Esophagus muscularis mucosa (tissue), 4 donors: ENCODE data around the gene DGLUCY. TPM values are rescaled to one million over a fixed set of nuclear protein-coding genes. Genes with fewer than 3 reads are reported as not detected.
A peak's percentile ranks its signal among the peaks of the same experiment; 100 is the strongest.

Experiments
- DNase-seq: peaks from one replicate; pipeline ENCODE4 v3.0.0-alpha.2; 2017; ENCODE audit errors: extremely low spot score
- H3K27ac ChIP-seq, 4 donors: fragments of 200-600 bp; sonication (generic); replicated peaks in 1 of 4; 1 replicate in 3 of 4; 2 replicates in 1 of 4; pipeline ENCODE4 v1.5.1; 2016 to 2019; ENCODE audit warnings: mild to moderate bottlenecking in 1 of 4
- H3K27me3 ChIP-seq, 4 donors: fragments of 200-600 bp; sonication (generic); one replicate each; pipeline versions ENCODE4 v1.5.1 to v1.6.0; 2016 to 2019
- H3K36me3 ChIP-seq, 4 donors: fragments of 200-600 bp; sonication (generic); one replicate each; pipeline ENCODE4 v1.5.1; 2016 to 2019
- H3K4me1 ChIP-seq, 4 donors: fragments of 200-600 bp; sonication (generic); one replicate each; pipeline ENCODE4 v1.5.1; 2016 to 2019
- H3K4me3 ChIP-seq, 4 donors: fragments of 200-600 bp; sonication (generic); 1 replicate in 2 of 4; 2 replicates in 2 of 4; pipeline ENCODE4 v1.5.1; 2016 to 2019; ENCODE audit warnings: mild to moderate bottlenecking in 4 of 4, moderate library complexity in 1 of 4
- H3K9me3 ChIP-seq, 4 donors: fragments of 200-600 bp; sonication (generic); 1 replicate in 3 of 4; 2 replicates in 1 of 4; pipeline ENCODE4 v1.5.1; 2016 to 2019
- CTCF ChIP-seq, 3 experiments: fragments of 200-600 bp in 2 of 3; fragments of 450-650 bp in 1 of 3; sonication (generic) in 2 of 3; IDR thresholded peaks; one replicate each; pipeline ENCODE4 v1.5.1; 2017 to 2019; ENCODE audit warnings: antibody characterized with exemption in 3 of 3, mild to moderate bottlenecking in 2 of 3, moderate library complexity in 1 of 3
- EP300 ChIP-seq: sonication (generic); formaldehyde crosslinking; IDR thresholded peaks from one replicate; pipeline ENCODE4 v1.6.1; 2017; ENCODE audit warnings: antibody characterized with exemption
- POLR2A ChIP-seq: fragments of 450-650 bp; IDR thresholded peaks from one replicate; pipeline ENCODE4 v1.6.1; 2017; ENCODE audit warnings: antibody characterized with exemption, moderate library complexity, mild to moderate bottlenecking, low read depth
- POLR2AphosphoS5 ChIP-seq, 2 donors: sonication (generic); formaldehyde crosslinking; IDR thresholded peaks; one replicate each; pipeline ENCODE4 v1.6.1; 2017; ENCODE audit warnings: antibody characterized with exemption in 2 of 2
- WGBS: methylation state at CpG from one replicate; pipeline ENCODE4 v1.1.5; 2018; 5-methylcytosine and 5-hydroxymethylcytosine counted together
- intact Hi-C: fragments of 100-400 bp; cut with DNase I; formaldehyde crosslinking; loops from one replicate; pipeline ENCODE4 v1.15.1; 2023
- total RNA-seq, 4 donors: library from RNA; depleted of rRNA; stranded (reverse); fragments of >200 nt; gene quantifications; one replicate each; pipeline versions ENCODE4 v1.1.0 to v1.2.1, GENCODE V29; 2016

Gene DGLUCY
- total RNA-seq, 4 donors from 2014 or later: 47.2 to 88.2 (median 66.5) TPM

GRCh38 chr14:91146661-91147060 is 32.8 kb downstream of the DGLUCY start:
- Histone ChIP-seq H3K27ac (peak overlapping the region; percentile 71 to 87 (median 81)), H3K4me3 (no peak overlapping the region), H3K4me1 (peaks cover 57 to 85% (median 78%) of the 10 kb centered on the region in 4 donors), H3K36me3 (peaks cover 0 to 32% (median 26%) of the 10 kb centered on the region in 4 donors), H3K9me3 (no peaks in the 10 kb centered on the region), H3K27me3 (no peaks in the 10 kb centered on the region)
- no peak for TF ChIP-seq CTCF (IDR thresholded peaks at IDR 0.05)
- peak; percentile 32 to 59 for TF ChIP-seq POLR2AphosphoS5 (IDR thresholded peaks at IDR 0.05)
- DNase-seq: no peak
- WGBS: 97% methylated on average over 4 of the region's 5 CpGs
- intact Hi-C loops: loop anchor here (10.0 kb wide), 1 partner anchor 242 kb away; no protein-coding TSS in a partner anchor

- Histone ChIP-seq H3K27me3 (no peaks in the 10 kb centered on the region), H3K4me3 (no peak overlapping the region), H3K36me3 (peaks cover 0 to 38% (median 27%) of the 10 kb centered on the region in 4 donors), H3K9me3 (no peaks in the 10 kb centered on the region), H3K27ac (peak overlapping the region; percentile 71 to 87 (median 81)), H3K4me1 (peaks cover 34 to 77% (median 75%) of the 10 kb centered on the region in 4 donors)
- DNase-seq: no peak
- TF ChIP-seq POLR2AphosphoS5 (IDR thresholded peaks at IDR 0.05): peak; percentile 76 to 81
- TF ChIP-seq CTCF (IDR thresholded peaks at IDR 0.05): no peak
- 21% methylated on average over 6 of the region's 6 CpGs for WGBS
- intact Hi-C loops: loop anchor here (10.0 kb wide), 1 partner anchor 245 kb away; no protein-coding TSS in a partner anchor
These were observed 35.6 kb downstream of the DGLUCY start for GRCh38 chr14:91149462-91149861.

DNA sequence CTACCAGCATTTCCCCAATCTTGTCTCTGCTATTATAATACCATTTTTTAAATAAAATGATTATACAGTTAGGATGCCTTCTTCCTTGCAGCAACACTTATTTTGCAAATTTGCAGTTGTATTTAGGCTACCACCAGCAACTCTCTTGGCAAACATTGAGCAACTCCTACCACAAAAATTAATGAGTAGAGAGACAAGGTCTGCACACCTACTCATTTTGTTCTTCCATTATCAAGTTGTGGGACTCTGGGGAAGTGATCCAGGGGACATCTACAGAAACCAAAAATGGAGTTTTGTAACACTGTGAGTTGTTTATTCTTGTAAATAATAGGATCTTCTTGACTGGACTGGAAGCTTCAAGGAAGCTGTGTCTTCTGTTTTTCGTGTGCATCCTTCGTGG is 38.6 kb downstream of the DGLUCY start:
- intact Hi-C loops: no loop called here
- peaks cover 39 to 77% (median 74%) of the 10 kb centered on the region in 4 donors for H3K4me1 ChIP-seq
- DNase-seq: no peak
- no peak overlapping the region for H3K4me3 ChIP-seq
- H3K27ac ChIP-seq: peak overlapping the region; percentile 76 to 87 (median 84)
- no peaks in the 10 kb centered on the region for H3K9me3 ChIP-seq
- no peaks in the 10 kb centered on the region for H3K27me3 ChIP-seq
- 83% methylated on average over 2 of the region's 2 CpGs for WGBS
- TF ChIP-seq CTCF (IDR thresholded peaks at IDR 0.05): no peak
- TF ChIP-seq POLR2A: no peak
- no peak for TF ChIP-seq EP300
- no peak for TF ChIP-seq POLR2AphosphoS5 (IDR thresholded peaks at IDR 0.05)
- H3K36me3 ChIP-seq: peaks cover 0 to 21% (median 11%) of the 10 kb centered on the region in 4 donors

GRCh38 chr14:91153360-91153759 is 39.5 kb downstream of the DGLUCY start:
- Histone ChIP-seq H3K36me3 (peaks cover 0 to 21% (median 9%) of the 10 kb centered on the region in 4 donors), H3K4me1 (peaks cover 44 to 78% (median 75%) of the 10 kb centered on the region in 4 donors), H3K9me3 (no peaks in the 10 kb centered on the region), H3K27me3 (no peaks in the 10 kb centered on the region), H3K27ac (peak overlapping the region; percentile 76 to 87 (median 84)), H3K4me3 (no peak overlapping the region)
- TF ChIP-seq EP300 (no peak), CTCF (IDR thresholded peaks at IDR 0.05) (no peak), POLR2A (no peak), POLR2AphosphoS5 (IDR thresholded peaks at IDR 0.05) (no peak)
- intact Hi-C loops: no loop called here
- no peak for DNase-seq
- WGBS: 83% methylated on average over 9 of the region's 9 CpGs
